Stimulated activated CD4-positive, alpha-beta T cell treated with anti-CD3 and anti-CD28 coated beads, Interleukin-12 subunit alpha, Interleukin-12 subunit beta, amount 100 ng/mL, for 24 hours (primary cell): Measurements from ENCODE around the gene CELF2.

ENCODE experiments used
- DNase-seq, 2 experiments: peaks; one replicate each; pipeline ENCODE4 v3.0.0-alpha.2; 2020; ENCODE audit warnings: low read depth in 2 of 2

CELF2 gene

GRCh38 chr10:11154849-11155498 lies 137.3 kb downstream of the CELF2 start:
- no peak for DNase-seq

GRCh38 chr10:11156480-11156879 lies 138.8 kb downstream of the CELF2 start:
- DNase-seq: no peak

GRCh38 chr10:11157292-11158076 lies 139.8 kb downstream of the CELF2 start:
- no peak for DNase-seq

GRCh38 chr10:11158080-11158479 lies 140.4 kb downstream of the CELF2 start:
- no peak for DNase-seq

- DNase-seq: no peak
Measured at GRCh38 chr10:11159543-11160215, 142.0 kb downstream of the CELF2 start.

GRCh38 chr10:11161096-11161495 lies 143.4 kb downstream of the CELF2 start:
- no peak for DNase-seq

- no peak for DNase-seq
Measured at GRCh38 chr10:11161910-11162309, 144.2 kb downstream of the CELF2 start.

- peak in 1 of 2 experiments; percentile 43 for DNase-seq
Measured at GRCh38 chr10:11162828-11163599, 145.3 kb downstream of the CELF2 start.

- DNase-seq: no peak
Measured at GRCh38 chr10:11163780-11164550, 146.3 kb downstream of the CELF2 start.

- DNase-seq: no peak
Measured at GRCh38 chr10:11164551-11164802, 146.8 kb downstream of the CELF2 start.

- DNase-seq: peak; percentile 53 to 57
Measured at GRCh38 chr10:11164803-11165590, 147.3 kb downstream of the CELF2 start.

GRCh38 chr10:11165591-11166543 lies 148.2 kb downstream of the CELF2 start:
- DNase-seq: peak in 1 of 2 experiments; percentile 51

- DNase-seq: no peak
Measured at GRCh38 chr10:11166550-11166949, 148.9 kb downstream of the CELF2 start.

GRCh38 chr10:11167233-11167966 lies 149.7 kb downstream of the CELF2 start:
- no peak for DNase-seq

- no peak for DNase-seq
Measured at GRCh38 chr10:11168423-11169090, 150.9 kb downstream of the CELF2 start.

GRCh38 chr10:11169976-11170375 lies 152.3 kb downstream of the CELF2 start:
- no peak for DNase-seq

- no peak for DNase-seq
Measured at GRCh38 chr10:11170574-11170973, 152.9 kb downstream of the CELF2 start.
